ENCODE measurements around the gene LRMDA.

The LRMDA gene

DNA sequence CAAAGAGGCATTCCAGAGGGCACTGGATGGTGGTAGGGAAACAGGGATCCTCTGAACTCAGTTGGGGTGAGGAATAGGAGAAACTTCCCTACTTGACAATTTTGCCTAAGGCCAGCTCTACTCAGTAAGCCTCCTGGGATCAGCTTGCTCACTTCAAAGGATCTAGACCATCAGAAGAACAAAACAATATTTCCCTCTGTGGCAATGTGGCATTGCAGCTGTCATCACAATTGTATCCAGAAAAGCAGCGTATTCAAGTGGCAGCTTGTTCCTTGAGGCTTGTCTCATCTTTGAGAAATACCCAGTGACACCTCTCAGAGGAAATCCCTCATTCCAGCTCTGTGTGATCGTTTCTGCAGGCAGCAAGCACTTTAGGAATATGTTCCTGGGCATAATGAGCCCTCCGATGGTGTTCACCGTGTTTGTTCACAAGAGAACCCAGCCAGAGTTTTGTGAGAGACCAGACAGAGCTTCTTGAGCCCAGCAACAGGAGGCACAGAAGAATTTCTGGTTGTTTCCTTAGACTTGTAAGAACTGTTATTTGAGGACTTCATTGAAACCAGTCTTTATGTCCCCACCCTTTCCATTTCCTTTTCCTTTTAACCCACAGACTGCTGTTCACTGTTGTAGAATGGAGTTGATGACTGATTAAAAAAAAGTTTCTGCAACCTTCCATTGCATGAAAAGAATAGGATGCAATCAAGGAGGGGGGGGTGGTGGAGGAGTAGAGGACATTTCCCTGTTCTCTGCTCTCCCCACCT lies 747.3 kb downstream of the LRMDA start:
- POLR2A ChIA-PET = interaction anchor here (0.6 to 0.7 kb wide), 2 partner anchors 161 to 368 kb away, joined by 3 read pairs; no protein-coding TSS in a partner anchor
- no peak for TF ChIP-seq ZBTB21 (tag by site-specific recombination; IDR thresholded peaks at IDR 0.05)

DNA sequence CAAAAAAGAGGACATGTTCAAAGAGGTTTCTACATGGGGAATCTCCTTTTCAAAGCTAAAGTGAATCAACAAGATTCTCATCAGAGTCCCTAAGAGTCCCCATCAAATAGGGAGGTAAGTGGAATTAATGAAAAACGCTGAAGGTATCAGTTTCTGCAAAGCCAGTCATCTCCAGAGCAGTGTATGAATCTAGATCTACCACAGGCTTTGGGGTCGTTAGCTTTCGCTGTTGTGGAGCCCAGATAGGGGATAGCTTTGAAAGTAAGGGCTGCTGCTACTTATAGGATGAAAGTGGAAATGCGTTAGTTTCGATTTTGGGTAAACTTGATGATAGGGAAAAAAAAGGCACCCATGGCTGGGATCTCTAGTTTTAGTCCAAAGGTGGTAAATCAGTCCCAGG lies 748.4 kb downstream of the LRMDA start:
- Histone ChIP-seq H3K4me3 (ENCODE audit: low read depth, low read length) (no peak overlapping the region), H3K27ac (ENCODE audit: extremely low read depth, low read depth, low read length) (no peak overlapping the region), H3K36me3 (ENCODE audit: control insufficient read depth in 2 of 2, insufficient read depth in 1 of 2, low read length in 2 of 2) (no peaks in the 10 kb centered on the region), H3K4me1 (ENCODE audit: control insufficient read depth, insufficient read depth, low read length) (no peaks in the 10 kb centered on the region), H3K9me3 (ENCODE audit: control insufficient read depth, insufficient read depth, low read depth, low read length) (no peaks in the 10 kb centered on the region)
- TF ChIP-seq YY2 (tag by site-specific recombination; IDR thresholded peaks at IDR 0.05) (no peak), ZXDB (tag by site-specific recombination; IDR thresholded peaks at IDR 0.05) (no peak), KLF10 (tag by site-specific recombination; IDR thresholded peaks at IDR 0.05) (no peak), ZNF561 (tag by site-specific recombination; IDR thresholded peaks at IDR 0.05; ENCODE audit: borderline replicate concordance) (no peak), TCF7L2 (IDR thresholded peaks at IDR 0.05; ENCODE audit: borderline replicate concordance, low read depth, low read length) (no peak), ZFP37 (tag by site-specific recombination; IDR thresholded peaks at IDR 0.05) (no peak), SP7 (tag by site-specific recombination; IDR thresholded peaks at IDR 0.05) (no peak), ZBTB1 (tag by site-specific recombination; IDR thresholded peaks at IDR 0.05) (no peak)
- ChIA-PET POLR2A (no interaction called here), CTCF (no interaction called here)

More for the DNA sequence above, 747.3 kb downstream of the LRMDA start:
- no peaks in the 10 kb centered on the region for H3K4me1 ChIP-seq (ENCODE audit: control insufficient read depth, insufficient read depth, low read length)
- no peaks in the 10 kb centered on the region for H3K9me3 ChIP-seq (ENCODE audit: control insufficient read depth, insufficient read depth, low read depth, low read length)
- CTCF ChIA-PET = no interaction called here
- no peak overlapping the region for H3K4me3 ChIP-seq (ENCODE audit: low read depth, low read length)
- H3K36me3 ChIP-seq (ENCODE audit: control insufficient read depth in 2 of 2, insufficient read depth in 1 of 2, low read length in 2 of 2) = no peaks in the 10 kb centered on the region
- H3K27ac ChIP-seq (ENCODE audit: extremely low read depth, low read depth, low read length) = no peak overlapping the region

DNA sequence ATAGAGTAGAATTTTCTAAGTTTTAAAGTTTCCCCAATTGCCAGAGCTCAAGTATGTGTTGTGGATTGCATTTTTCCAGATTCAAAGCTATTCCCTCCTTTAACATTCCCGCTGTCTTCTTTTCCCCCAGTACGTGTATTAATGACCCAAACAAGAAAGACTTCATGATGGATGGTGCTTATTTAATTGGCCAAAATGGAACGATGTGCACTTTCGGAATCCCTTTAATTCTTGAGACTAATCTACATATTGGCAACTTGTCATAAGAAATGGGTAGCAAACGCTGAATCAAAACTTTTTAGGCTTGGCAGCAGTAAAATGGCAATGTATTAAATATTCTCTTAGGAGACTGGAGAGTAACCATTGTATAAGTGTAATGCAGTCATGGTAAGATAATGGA lies 753.2 kb downstream of the LRMDA start:
- ChIA-PET CTCF (interaction anchor here (0.5 kb wide), 1 partner anchor 46 kb away, joined by 4 read pairs; no protein-coding TSS in a partner anchor), POLR2A (no interaction called here)
- H3K36me3 ChIP-seq (ENCODE audit: control insufficient read depth in 2 of 2, insufficient read depth in 1 of 2, low read length in 2 of 2) = no peaks in the 10 kb centered on the region
- H3K9me3 ChIP-seq (ENCODE audit: control insufficient read depth, insufficient read depth, low read depth, low read length) = no peaks in the 10 kb centered on the region
- no peaks in the 10 kb centered on the region for H3K4me1 ChIP-seq (ENCODE audit: control insufficient read depth, insufficient read depth, low read length)
- H3K4me3 ChIP-seq (ENCODE audit: low read depth, low read length) = no peak overlapping the region
- TF ChIP-seq ZNF157 (tag by site-specific recombination; IDR thresholded peaks at IDR 0.05) (0 out of 2 replicates have a peak, but pooled peaks have one; percentile 19), ZSCAN16 (tag by site-specific recombination; IDR thresholded peaks at IDR 0.05) (no peak)
- H3K27ac ChIP-seq (ENCODE audit: extremely low read depth, low read depth, low read length) = no peak overlapping the region

DNA sequence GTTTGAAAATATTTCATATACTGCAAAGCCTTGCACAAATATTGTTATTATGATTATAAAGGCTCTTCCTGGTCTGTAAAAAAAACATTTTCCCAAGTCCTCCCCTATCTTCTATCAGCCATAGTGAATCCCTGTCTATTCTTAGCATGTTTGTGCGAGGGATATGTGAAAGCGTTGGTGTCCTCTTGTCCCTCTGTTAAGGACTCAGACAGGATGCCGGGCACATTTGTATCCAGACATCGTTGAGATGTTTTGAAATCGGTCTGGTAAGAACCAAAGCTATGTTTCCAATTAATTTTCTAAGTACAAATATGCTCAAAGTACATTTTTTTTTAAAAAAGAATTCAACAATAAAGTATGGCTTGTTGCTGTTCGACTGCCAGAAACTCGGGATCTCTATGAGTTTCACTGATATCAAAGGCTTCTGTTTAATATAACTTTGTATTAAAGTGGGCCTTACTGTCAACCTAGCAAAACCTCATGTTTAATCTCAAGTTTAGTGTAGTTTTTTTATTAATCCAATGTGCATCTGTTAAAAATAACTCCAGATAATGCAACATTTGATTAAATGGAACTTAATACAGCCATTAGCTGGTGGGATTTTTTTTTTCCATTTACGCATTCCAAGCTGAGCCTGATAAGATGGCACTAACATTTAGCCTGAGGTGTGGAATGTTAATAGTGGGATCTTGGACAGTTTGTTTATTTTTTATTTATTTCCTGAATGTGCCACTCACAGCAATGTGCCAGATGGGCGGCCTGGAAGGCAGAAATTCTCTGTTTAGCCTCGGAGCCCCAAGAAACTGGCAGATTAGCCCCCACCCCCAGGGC lies 754.3 kb downstream of the LRMDA start:
- Histone ChIP-seq H3K4me1 (ENCODE audit: control insufficient read depth, insufficient read depth, low read length) (peaks cover 3% of the 10 kb centered on the region), H3K36me3 (ENCODE audit: control insufficient read depth in 2 of 2, insufficient read depth in 1 of 2, low read length in 2 of 2) (no peaks in the 10 kb centered on the region), H3K4me3 (ENCODE audit: low read depth, low read length) (no peak overlapping the region), H3K9me3 (ENCODE audit: control insufficient read depth, insufficient read depth, low read depth, low read length) (no peaks in the 10 kb centered on the region), H3K27ac (ENCODE audit: extremely low read depth, low read depth, low read length) (no peak overlapping the region)
- CTCF ChIA-PET = no interaction called here
- POLR2A ChIA-PET = no interaction called here
- TF ChIP-seq, protein P1, sequence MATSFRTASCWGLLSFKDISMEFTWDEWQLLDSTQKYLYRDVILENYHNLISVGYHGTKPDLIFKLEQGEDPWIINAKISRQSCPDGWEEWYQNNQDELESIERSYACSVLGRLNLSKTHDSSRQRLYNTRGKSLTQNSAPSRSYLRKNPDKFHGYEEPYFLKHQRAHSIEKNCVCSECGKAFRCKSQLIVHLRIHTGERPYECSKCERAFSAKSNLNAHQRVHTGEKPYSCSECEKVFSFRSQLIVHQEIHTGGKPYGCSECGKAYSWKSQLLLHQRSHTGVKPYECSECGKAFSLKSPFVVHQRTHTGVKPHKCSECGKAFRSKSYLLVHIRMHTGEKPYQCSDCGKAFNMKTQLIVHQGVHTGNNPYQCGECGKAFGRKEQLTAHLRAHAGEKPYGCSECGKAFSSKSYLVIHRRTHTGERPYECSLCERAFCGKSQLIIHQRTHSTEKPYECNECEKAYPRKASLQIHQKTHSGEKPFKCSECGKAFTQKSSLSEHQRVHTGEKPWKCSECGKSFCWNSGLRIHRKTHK (tag by site-specific recombination; IDR thresholded peaks at IDR 0.05) = no peak
- TF ChIP-seq, protein P2, sequence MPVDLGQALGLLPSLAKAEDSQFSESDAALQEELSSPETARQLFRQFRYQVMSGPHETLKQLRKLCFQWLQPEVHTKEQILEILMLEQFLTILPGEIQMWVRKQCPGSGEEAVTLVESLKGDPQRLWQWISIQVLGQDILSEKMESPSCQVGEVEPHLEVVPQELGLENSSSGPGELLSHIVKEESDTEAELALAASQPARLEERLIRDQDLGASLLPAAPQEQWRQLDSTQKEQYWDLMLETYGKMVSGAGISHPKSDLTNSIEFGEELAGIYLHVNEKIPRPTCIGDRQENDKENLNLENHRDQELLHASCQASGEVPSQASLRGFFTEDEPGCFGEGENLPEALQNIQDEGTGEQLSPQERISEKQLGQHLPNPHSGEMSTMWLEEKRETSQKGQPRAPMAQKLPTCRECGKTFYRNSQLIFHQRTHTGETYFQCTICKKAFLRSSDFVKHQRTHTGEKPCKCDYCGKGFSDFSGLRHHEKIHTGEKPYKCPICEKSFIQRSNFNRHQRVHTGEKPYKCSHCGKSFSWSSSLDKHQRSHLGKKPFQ (tag by site-specific recombination; IDR thresholded peaks at IDR 0.05) = no peak
- TF ChIP-seq SALL2 (tag by site-specific recombination; IDR thresholded peaks at IDR 0.05; ENCODE audit: borderline replicate concordance) (no peak), ZNF157 (tag by site-specific recombination; IDR thresholded peaks at IDR 0.05) (no peak), ZNF266 (tag by site-specific recombination; IDR thresholded peaks at IDR 0.05; ENCODE audit: low read depth) (no peak), HOXD13 (CRISPR knock-in tag; IDR thresholded peaks at IDR 0.05; ENCODE audit: borderline replicate concordance) (no peak)
